H9 (cell line): Measurements from ENCODE around the gene FOXO1. TPM values are rescaled to one million over a fixed set of nuclear protein-coding genes. Genes with fewer than 3 reads are reported as not detected.

Source experiments
- DNase-seq: peaks from one replicate; pipeline ENCODE4 v3.0.0-alpha.2; 2017
- H2AFZ ChIP-seq: one replicate; pipeline ENCODE4 v1.6.1; 2013; ENCODE audit warnings: mild to moderate bottlenecking, low read length, control low read depth, moderate library complexity
- H2AK5ac ChIP-seq: 2 replicates; pipeline ENCODE4 v1.6.1; 2013; ENCODE audit warnings: low read length, control low read depth, mixed read lengths; ENCODE audit not compliant: insufficient read length
- H2BK120ac ChIP-seq: one replicate; pipeline ENCODE4 v1.6.1; 2013; ENCODE audit warnings: low read depth, mild to moderate bottlenecking, low read length, control low read depth, inconsistent platforms; ENCODE audit not compliant: poor library complexity, severe bottlenecking
- H2BK12ac ChIP-seq: 2 replicates; pipeline ENCODE4 v1.6.1; 2013; ENCODE audit warnings: low read length, control low read depth, mixed read lengths, low read depth; ENCODE audit not compliant: insufficient read length
- H2BK15ac ChIP-seq: 2 replicates; pipeline ENCODE4 v1.6.1; 2013; ENCODE audit warnings: low read depth, low read length, control low read depth
- H2BK20ac ChIP-seq: one replicate; pipeline ENCODE4 v1.6.1; 2013; ENCODE audit warnings: low read depth, mild to moderate bottlenecking, low read length, control low read depth, inconsistent platforms; ENCODE audit not compliant: poor library complexity, severe bottlenecking
- H2BK5ac ChIP-seq: 2 replicates; pipeline ENCODE4 v1.6.1; 2013; ENCODE audit warnings: low read length, control low read depth, mixed read lengths; ENCODE audit not compliant: insufficient read length
- H3K14ac ChIP-seq: 2 replicates; pipeline ENCODE4 v1.6.1; 2013; ENCODE audit warnings: low read length, control low read depth; ENCODE audit not compliant: insufficient read depth
- H3K18ac ChIP-seq: 2 replicates; pipeline ENCODE4 v1.6.1; 2013; ENCODE audit warnings: low read depth, mild to moderate bottlenecking, mixed read lengths, low read length, control low read depth; ENCODE audit not compliant: insufficient read length
- H3K23ac ChIP-seq: 2 replicates; pipeline ENCODE4 v1.6.1; 2013; ENCODE audit warnings: low read length, control low read depth, mixed read lengths, low read depth; ENCODE audit not compliant: insufficient read length
- H3K23me2 ChIP-seq: 2 replicates; pipeline ENCODE4 v1.6.1; 2013; ENCODE audit warnings: low read depth, mild to moderate bottlenecking, mixed read lengths, low read length, control low read depth; ENCODE audit not compliant: insufficient read length, poor library complexity, severe bottlenecking
- H3K27ac ChIP-seq: 2 replicates; pipeline ENCODE4 v1.5.1; 2013; ENCODE audit warnings: low read length, control low read depth, mixed read lengths, low read depth; ENCODE audit not compliant: insufficient read length
- H3K27me3 ChIP-seq: 2 replicates; pipeline ENCODE4 v1.6.1; 2013; ENCODE audit warnings: low read length, control low read depth, inconsistent platforms; ENCODE audit not compliant: insufficient read depth
- H3K4ac ChIP-seq: 2 replicates; pipeline ENCODE4 v1.6.1; 2013; ENCODE audit warnings: low read depth, mild to moderate bottlenecking, control low read depth, inconsistent platforms, low read length, moderate library complexity
- H3K4me1 ChIP-seq: 2 replicates; pipeline ENCODE4 v1.6.1; 2013; ENCODE audit warnings: low read length, control low read depth, inconsistent platforms; ENCODE audit not compliant: insufficient read depth
- H3K4me2 ChIP-seq: 2 replicates; pipeline ENCODE4 v1.6.1; 2013; ENCODE audit warnings: low read length, control low read depth, mixed read lengths; ENCODE audit not compliant: insufficient read length, insufficient read depth
- H3K56ac ChIP-seq: 2 replicates; pipeline ENCODE4 v1.6.1; 2013; ENCODE audit warnings: low read depth, mild to moderate bottlenecking, mixed read lengths, low read length, control low read depth; ENCODE audit not compliant: insufficient read length
- H3K79me1 ChIP-seq: 2 replicates; pipeline ENCODE4 v1.6.1; 2013; ENCODE audit warnings: low read depth, mild to moderate bottlenecking, moderate library complexity, low read length, control low read depth, inconsistent platforms; ENCODE audit not compliant: insufficient read depth, poor library complexity, severe bottlenecking
- H3K79me2 ChIP-seq: 2 replicates; pipeline ENCODE4 v1.6.1; 2013; ENCODE audit warnings: low read length, control low read depth, inconsistent platforms; ENCODE audit not compliant: insufficient read depth
- H3K9ac ChIP-seq: 2 replicates; pipeline ENCODE4 v1.6.1; 2013; ENCODE audit warnings: low read length, control low read depth, mixed read lengths; ENCODE audit not compliant: insufficient read length; ENCODE audit errors: extremely low read depth
- H3K9me3 ChIP-seq: one replicate; pipeline ENCODE4 v1.6.1; 2013; ENCODE audit warnings: low read depth, low read length, inconsistent platforms; ENCODE audit not compliant: control insufficient read depth
- H3T11ph ChIP-seq: one replicate; pipeline ENCODE4 v1.6.1; 2013; ENCODE audit warnings: mild to moderate bottlenecking, low read length, control low read depth, inconsistent platforms
- H4K20me1 ChIP-seq: one replicate; pipeline ENCODE4 v1.6.1; 2013; ENCODE audit not compliant: control insufficient read depth, insufficient read length, insufficient read depth
- H4K5ac ChIP-seq: 2 replicates; pipeline ENCODE4 v1.6.1; 2013; ENCODE audit warnings: low read depth, mild to moderate bottlenecking, mixed read lengths, low read length, control low read depth; ENCODE audit not compliant: insufficient read length
- H4K8ac ChIP-seq: replicated peaks from 2 replicates; pipeline ENCODE4 v1.6.1; 2013; ENCODE audit warnings: low read length, control low read depth, mixed read lengths, low read depth; ENCODE audit not compliant: insufficient read length
- H4K91ac ChIP-seq: 2 replicates; pipeline ENCODE4 v1.6.1; 2013; ENCODE audit warnings: low read depth, mild to moderate bottlenecking, moderate library complexity, mixed read lengths, low read length, control low read depth; ENCODE audit not compliant: insufficient read length
- H3K27ac Mint-ChIP-seq, 3 experiments: 2 replicates in 2 of 3; 3 replicates in 1 of 3; pipeline ENCODE4 v1.8.0; 2020 to 2021; ENCODE audit warnings: mixed read lengths in 3 of 3, mild to moderate bottlenecking in 1 of 3, moderate library complexity in 1 of 3
- H3K27me3 Mint-ChIP-seq: 2 replicates; pipeline ENCODE4 v1.8.0; 2021; ENCODE audit warnings: low read depth, mild to moderate bottlenecking, moderate library complexity, mixed read lengths
- H3K36me3 Mint-ChIP-seq, 3 experiments: 2 replicates in 2 of 3; 3 replicates in 1 of 3; pipeline ENCODE4 v1.8.0; 2020 to 2021; ENCODE audit warnings: low read depth in 3 of 3, mixed read lengths in 3 of 3; ENCODE audit not compliant: insufficient read depth in 1 of 3
- H3K4me1 Mint-ChIP-seq, 2 experiments: 2 replicates each; pipeline ENCODE4 v1.8.0; 2020; ENCODE audit warnings: mixed read lengths in 2 of 2
- H3K4me3 Mint-ChIP-seq, 2 experiments: 2 replicates in 1 of 2; 3 replicates in 1 of 2; pipeline ENCODE4 v1.8.0; 2020 to 2021; ENCODE audit warnings: mild to moderate bottlenecking in 2 of 2, mixed read lengths in 2 of 2, moderate library complexity in 1 of 2
- H3K9me3 Mint-ChIP-seq, 2 experiments: 2 replicates in 1 of 2; 3 replicates in 1 of 2; pipeline ENCODE4 v1.8.0; 2020; ENCODE audit warnings: mild to moderate bottlenecking in 2 of 2, mixed read lengths in 2 of 2, moderate library complexity in 1 of 2
- total RNA-seq: library from RNA; stranded (reverse); gene quantifications from 2 replicates; pipeline ENCODE4 v1.2.1, GENCODE V29; 2021
- TF ChIP-seq, protein P1 (sequence below): fragments of 200-600 bp; sonication (generic); conservative IDR thresholded peaks from 3 replicates; pipeline ENCODE4 v1.8.0; 2021; ENCODE audit warnings: antibody characterized with exemption, mild to moderate bottlenecking

Gene FOXO1
- total RNA-seq, 1 experiment from 2014 or later: 44.6 TPM

DNA sequence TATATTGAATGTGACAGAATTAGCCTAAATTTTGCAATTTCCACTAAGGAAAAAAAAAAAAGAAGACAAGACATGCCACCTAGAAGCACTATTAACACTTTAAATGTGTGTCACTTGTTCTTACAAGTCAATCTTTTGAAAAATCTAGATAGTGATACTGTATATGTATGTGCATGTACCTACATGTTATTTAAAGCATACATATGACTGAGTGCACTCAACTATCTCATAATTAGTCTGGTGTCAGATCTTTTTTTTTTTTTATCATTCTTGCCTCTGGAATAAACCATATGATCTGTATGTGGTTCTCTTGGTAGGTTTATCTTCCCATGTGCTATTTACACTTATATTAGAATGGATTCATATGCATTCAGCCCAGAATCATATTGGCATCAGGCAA, 62.3 kb downstream of the FOXO1 start:
- Histone ChIP-seq H2BK12ac (no peak overlapping the region), H2BK20ac (no peak overlapping the region), H4K5ac (no peak overlapping the region), H3K27ac (no peak overlapping the region), H2AK5ac (no peak overlapping the region), H3K23me2 (no peaks in the 10 kb centered on the region), H3K4me2 (no peak overlapping the region), H3K18ac (no peak overlapping the region), H3K4ac (no peak overlapping the region), H4K20me1 (no peaks in the 10 kb centered on the region), H2BK15ac (no peak overlapping the region), H3K9me3 (no peaks in the 10 kb centered on the region), H3K9ac (no peak overlapping the region), H2BK120ac (no peak overlapping the region), H3K14ac (no peak overlapping the region), H3K27me3 (no peaks in the 10 kb centered on the region), H3K56ac (no peak overlapping the region), H3K23ac (no peak overlapping the region), H3K79me2 (peaks cover 38% of the 10 kb centered on the region; the same call in 1 of the 2 replicates), H4K8ac (no peak overlapping the region), H3K4me1 (peaks cover 11% of the 10 kb centered on the region; the same call in 1 of the 2 replicates), H4K91ac (no peak overlapping the region), H3K79me1 (no peaks in the 10 kb centered on the region), H3T11ph (no peak overlapping the region), H2BK5ac (no peak overlapping the region), H2AFZ (no peak overlapping the region)
- Mint-ChIP-seq H3K4me1 (peaks cover 48 to 55% of the 10 kb centered on the region in 2 experiments), H3K36me3 (peaks cover 4 to 15% (median 5%) of the 10 kb centered on the region in 3 experiments; a peak in 3 of 7 replicates), H3K27ac (no peak overlapping the region; a peak in 1 of 7 replicates), H3K27me3 (no peaks in the 10 kb centered on the region), H3K9me3 (no peaks in the 10 kb centered on the region), H3K4me3 (no peak overlapping the region)
- no peak for DNase-seq
- TF ChIP-seq, protein P1, sequence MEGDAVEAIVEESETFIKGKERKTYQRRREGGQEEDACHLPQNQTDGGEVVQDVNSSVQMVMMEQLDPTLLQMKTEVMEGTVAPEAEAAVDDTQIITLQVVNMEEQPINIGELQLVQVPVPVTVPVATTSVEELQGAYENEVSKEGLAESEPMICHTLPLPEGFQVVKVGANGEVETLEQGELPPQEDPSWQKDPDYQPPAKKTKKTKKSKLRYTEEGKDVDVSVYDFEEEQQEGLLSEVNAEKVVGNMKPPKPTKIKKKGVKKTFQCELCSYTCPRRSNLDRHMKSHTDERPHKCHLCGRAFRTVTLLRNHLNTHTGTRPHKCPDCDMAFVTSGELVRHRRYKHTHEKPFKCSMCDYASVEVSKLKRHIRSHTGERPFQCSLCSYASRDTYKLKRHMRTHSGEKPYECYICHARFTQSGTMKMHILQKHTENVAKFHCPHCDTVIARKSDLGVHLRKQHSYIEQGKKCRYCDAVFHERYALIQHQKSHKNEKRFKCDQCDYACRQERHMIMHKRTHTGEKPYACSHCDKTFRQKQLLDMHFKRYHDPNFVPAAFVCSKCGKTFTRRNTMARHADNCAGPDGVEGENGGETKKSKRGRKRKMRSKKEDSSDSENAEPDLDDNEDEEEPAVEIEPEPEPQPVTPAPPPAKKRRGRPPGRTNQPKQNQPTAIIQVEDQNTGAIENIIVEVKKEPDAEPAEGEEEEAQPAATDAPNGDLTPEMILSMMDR: no peak
